Measurements from ENCODE around the gene AIRE.

Gene AIRE

GRCh38 chr21:44316277-44316900, 30.7 kb downstream of the AIRE start:
- no peak for TF ChIP-seq CTCF (IDR thresholded peaks at IDR 0.05; ENCODE audit: control insufficient read depth, insufficient read depth, low read depth, low read length, missing control alignments)
- H3K4me3 ChIP-seq (ENCODE audit: control insufficient read depth, low read depth, low read length) = no peak overlapping the region

GRCh38 chr21:44317241-44317782, 31.6 kb downstream of the AIRE start:
- no peak overlapping the region for H3K4me3 ChIP-seq (ENCODE audit: control insufficient read depth, low read depth, low read length)
- TF ChIP-seq CTCF (IDR thresholded peaks at IDR 0.05; ENCODE audit: control insufficient read depth, insufficient read depth, low read depth, low read length, missing control alignments) = no peak
- DNase-seq (ENCODE audit: low read depth) = no peak

More at GRCh38 chr21:44316277-44316900, 30.7 kb downstream of the AIRE start:
- DNase-seq (ENCODE audit: low read depth) = no peak

GRCh38 chr21:44317871-44318270, 32.2 kb downstream of the AIRE start:
- DNase-seq (ENCODE audit: low read depth) = no peak
- TF ChIP-seq CTCF (IDR thresholded peaks at IDR 0.05; ENCODE audit: control insufficient read depth, insufficient read depth, low read depth, low read length, missing control alignments) = no peak

GRCh38 chr21:44318489-44319285, 33.0 kb downstream of the AIRE start:
- no peak for DNase-seq (ENCODE audit: low read depth)

More at GRCh38 chr21:44317871-44318270, 32.2 kb downstream of the AIRE start:
- H3K4me3 ChIP-seq (ENCODE audit: control insufficient read depth, low read depth, low read length) = no peak overlapping the region

GRCh38 chr21:44319407-44320065, 33.9 kb downstream of the AIRE start:
- no peak for DNase-seq (ENCODE audit: low read depth)
- H3K4me3 ChIP-seq (ENCODE audit: control insufficient read depth, low read depth, low read length) = no peak overlapping the region
- no peak for TF ChIP-seq CTCF (IDR thresholded peaks at IDR 0.05; ENCODE audit: control insufficient read depth, insufficient read depth, low read depth, low read length, missing control alignments)

More at GRCh38 chr21:44318489-44319285, 33.0 kb downstream of the AIRE start:
- H3K4me3 ChIP-seq (ENCODE audit: control insufficient read depth, low read depth, low read length) = no peak overlapping the region
- TF ChIP-seq CTCF (IDR thresholded peaks at IDR 0.05; ENCODE audit: control insufficient read depth, insufficient read depth, low read depth, low read length, missing control alignments) = no peak

GRCh38 chr21:44320847-44321246, 35.2 kb downstream of the AIRE start:
- no peak for TF ChIP-seq CTCF (IDR thresholded peaks at IDR 0.05; ENCODE audit: control insufficient read depth, insufficient read depth, low read depth, low read length, missing control alignments)
- H3K4me3 ChIP-seq (ENCODE audit: control insufficient read depth, low read depth, low read length) = no peak overlapping the region
- no peak for DNase-seq (ENCODE audit: low read depth)

All from AG09309 (cell line).